RPMI7951 (cell line): ENCODE results near the gene PIK3C3. TPM values are rescaled to one million over a fixed set of nuclear protein-coding genes. Genes with fewer than 3 reads are reported as not detected.
A peak's percentile ranks its signal among the peaks of the same experiment; 100 is the strongest.
"Not testable (repeated sequence)": the region's sequence is repeated elsewhere in the genome, so short reads cannot be mapped to it uniquely, and the experiment has no call there.

Source experiments
- DNase-seq: peaks from one replicate; pipeline ENCODE4 v3.0.0-alpha.2; 2012; ENCODE audit warnings: low read depth
- total RNA-seq: library from RNA; depleted of rRNA; stranded (reverse); fragments of >200 nt; shearing (Covaris generic); gene quantifications from 2 replicates; pipeline ENCODE4 v1.2.3, GENCODE V29; 2014

Gene PIK3C3
- total RNA-seq, 1 experiment from 2014 or later, result 43.0 TPM

- DNase-seq, result no peak
Measured at GRCh38 chr18:42024131-42024530, 69.1 kb downstream of the PIK3C3 start.

GRCh38 chr18:42025491-42025890, 70.5 kb downstream of the PIK3C3 start:
- no peak for DNase-seq

GRCh38 chr18:42025974-42026625, 71.1 kb downstream of the PIK3C3 start:
- DNase-seq, result no peak

- DNase-seq, result peak; percentile 29
Measured at GRCh38 chr18:42028247-42028832, 73.3 kb downstream of the PIK3C3 start.

- no peak for DNase-seq
Measured at GRCh38 chr18:42029092-42029491, 74.1 kb downstream of the PIK3C3 start.

GRCh38 chr18:42030586-42031182, 75.7 kb downstream of the PIK3C3 start:
- DNase-seq, result peak; percentile 13

GRCh38 chr18:42032447-42032846, 77.4 kb downstream of the PIK3C3 start:
- DNase-seq, result no peak

- no peak for DNase-seq
Measured at GRCh38 chr18:42033137-42033810, 78.2 kb downstream of the PIK3C3 start.

GRCh38 chr18:42038936-42039335, 83.9 kb downstream of the PIK3C3 start:
- DNase-seq, result peak; percentile 20

- DNase-seq, result no peak
Measured at GRCh38 chr18:42039396-42039795, 84.4 kb downstream of the PIK3C3 start.

- DNase-seq, result no peak
Measured at GRCh38 chr18:42041793-42042192, 86.8 kb downstream of the PIK3C3 start.

- DNase-seq, result no peak
Measured at GRCh38 chr18:42045346-42045745, 90.3 kb downstream of the PIK3C3 start.

- DNase-seq, result peak; percentile 6
Measured at GRCh38 chr18:42047721-42048120, 92.7 kb downstream of the PIK3C3 start.

GRCh38 chr18:42048158-42048557, 93.1 kb downstream of the PIK3C3 start:
- peak; percentile 84 for DNase-seq

GRCh38 chr18:42049536-42049935, 94.5 kb downstream of the PIK3C3 start:
- not testable (repeated sequence) for DNase-seq

- DNase-seq, result no peak
Measured at GRCh38 chr18:42051411-42051810, 96.4 kb downstream of the PIK3C3 start.

- peak; percentile 26 for DNase-seq
Measured at GRCh38 chr18:42052122-42052708, 97.2 kb downstream of the PIK3C3 start.

GRCh38 chr18:42053188-42053781, 98.3 kb downstream of the PIK3C3 start:
- peak; percentile 43 for DNase-seq

- peak; percentile 20 for DNase-seq
Measured at GRCh38 chr18:42064109-42064508, 109.1 kb downstream of the PIK3C3 start.

GRCh38 chr18:42067518-42067917, 112.5 kb downstream of the PIK3C3 start:
- no peak for DNase-seq

- DNase-seq, result no peak
Measured at GRCh38 chr18:42068030-42068429, 113.0 kb downstream of the PIK3C3 start.

GRCh38 chr18:42069036-42069435, 114.0 kb downstream of the PIK3C3 start:
- DNase-seq, result no peak
